KMS-11 (cell line): ENCODE measurements around the gene STK38L.

ENCODE experiments used
- H2AFZ ChIP-seq: fragments of 200-600 bp; sonication (generic); 2 replicates; pipeline ENCODE4 v1.6.1; 2016; ENCODE audit warnings: antibody characterized with exemption, mixed run types, low read depth
- H3K27ac ChIP-seq: fragments of 200-600 bp; sonication (generic); 2 replicates; pipeline ENCODE4 v1.6.1; 2016; ENCODE audit warnings: mild to moderate bottlenecking, mixed run types
- H3K27me3 ChIP-seq: fragments of 200-600 bp; sonication (generic); 2 replicates; pipeline ENCODE4 v1.6.1; 2017; ENCODE audit warnings: mild to moderate bottlenecking, low read depth, mixed run types, moderate library complexity; ENCODE audit not compliant: insufficient read depth
- H3K36me3 ChIP-seq: fragments of 200-600 bp; sonication (generic); 2 replicates; pipeline ENCODE4 v1.6.1; 2017; ENCODE audit warnings: mild to moderate bottlenecking, mixed run types; ENCODE audit not compliant: insufficient read depth
- H3K4me1 ChIP-seq: fragments of 200-600 bp; sonication (generic); 2 replicates; pipeline ENCODE4 v1.6.1; 2016; ENCODE audit warnings: mild to moderate bottlenecking, low read depth, mixed run types; ENCODE audit not compliant: poor library complexity, severe bottlenecking
- H3K4me2 ChIP-seq: fragments of 200-600 bp; sonication (generic); 2 replicates; pipeline ENCODE4 v1.7.0; 2016; ENCODE audit warnings: mild to moderate bottlenecking, mixed run types
- H3K4me3 ChIP-seq: fragments of 200-600 bp; sonication (generic); IDR thresholded peaks from 2 replicates; pipeline ENCODE4 v1.6.1; 2017; ENCODE audit warnings: low read depth, low read length, mixed read lengths; ENCODE audit not compliant: insufficient read depth
- H3K79me2 ChIP-seq: fragments of 200-600 bp; sonication (generic); 2 replicates; pipeline ENCODE4 v1.6.1; 2016; ENCODE audit warnings: low read depth, mixed run types; ENCODE audit not compliant: insufficient read depth
- H3K9ac ChIP-seq: fragments of 200-600 bp; sonication (generic); 2 replicates; pipeline ENCODE4 v1.6.1; 2016; ENCODE audit warnings: mild to moderate bottlenecking, mixed run types
- H4K20me1 ChIP-seq: fragments of 200-600 bp; sonication (generic); 2 replicates; pipeline ENCODE4 v1.6.1; 2016; ENCODE audit warnings: mild to moderate bottlenecking, mixed run types; ENCODE audit not compliant: insufficient read depth
- TF ChIP-seq, protein P1 (sequence below): fragments of 200-600 bp; sonication (generic); conservative IDR thresholded peaks from 2 replicates; pipeline ENCODE4 v1.6.1; 2017; ENCODE audit warnings: low read depth, mild to moderate bottlenecking, antibody characterized with exemption, low read length, moderate library complexity, mixed read lengths

Gene STK38L

DNA sequence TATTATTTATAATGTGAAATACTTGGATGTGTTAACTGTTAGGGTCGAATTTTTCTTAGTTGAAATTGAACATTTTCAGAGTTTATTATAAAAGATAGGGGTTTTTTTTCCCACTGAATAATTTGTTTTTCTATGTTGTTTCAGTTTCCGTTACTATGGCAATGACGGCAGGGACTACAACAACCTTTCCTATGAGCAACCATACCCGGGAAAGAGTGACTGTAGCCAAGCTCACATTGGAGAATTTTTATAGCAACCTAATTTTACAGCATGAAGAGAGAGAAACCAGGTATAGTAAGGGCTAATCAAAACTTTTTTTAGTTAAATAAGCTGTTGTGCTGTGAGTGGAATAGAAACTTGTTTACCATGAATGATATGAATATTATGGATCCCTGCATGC is 53.5 kb downstream of the STK38L start:
- no peak overlapping the region for H3K4me3 ChIP-seq
- H3K27me3 ChIP-seq = no peaks in the 10 kb centered on the region
- H3K79me2 ChIP-seq = no peaks in the 10 kb centered on the region
- H2AFZ ChIP-seq = no peak overlapping the region
- H3K4me2 ChIP-seq = no peak overlapping the region
- no peaks in the 10 kb centered on the region for H4K20me1 ChIP-seq
- H3K4me1 ChIP-seq = peaks cover 3% of the 10 kb centered on the region
- H3K36me3 ChIP-seq = no peaks in the 10 kb centered on the region
- H3K9ac ChIP-seq = no peak overlapping the region
- no peak overlapping the region for H3K27ac ChIP-seq
- TF ChIP-seq, protein P1, sequence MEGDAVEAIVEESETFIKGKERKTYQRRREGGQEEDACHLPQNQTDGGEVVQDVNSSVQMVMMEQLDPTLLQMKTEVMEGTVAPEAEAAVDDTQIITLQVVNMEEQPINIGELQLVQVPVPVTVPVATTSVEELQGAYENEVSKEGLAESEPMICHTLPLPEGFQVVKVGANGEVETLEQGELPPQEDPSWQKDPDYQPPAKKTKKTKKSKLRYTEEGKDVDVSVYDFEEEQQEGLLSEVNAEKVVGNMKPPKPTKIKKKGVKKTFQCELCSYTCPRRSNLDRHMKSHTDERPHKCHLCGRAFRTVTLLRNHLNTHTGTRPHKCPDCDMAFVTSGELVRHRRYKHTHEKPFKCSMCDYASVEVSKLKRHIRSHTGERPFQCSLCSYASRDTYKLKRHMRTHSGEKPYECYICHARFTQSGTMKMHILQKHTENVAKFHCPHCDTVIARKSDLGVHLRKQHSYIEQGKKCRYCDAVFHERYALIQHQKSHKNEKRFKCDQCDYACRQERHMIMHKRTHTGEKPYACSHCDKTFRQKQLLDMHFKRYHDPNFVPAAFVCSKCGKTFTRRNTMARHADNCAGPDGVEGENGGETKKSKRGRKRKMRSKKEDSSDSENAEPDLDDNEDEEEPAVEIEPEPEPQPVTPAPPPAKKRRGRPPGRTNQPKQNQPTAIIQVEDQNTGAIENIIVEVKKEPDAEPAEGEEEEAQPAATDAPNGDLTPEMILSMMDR = no peak

DNA sequence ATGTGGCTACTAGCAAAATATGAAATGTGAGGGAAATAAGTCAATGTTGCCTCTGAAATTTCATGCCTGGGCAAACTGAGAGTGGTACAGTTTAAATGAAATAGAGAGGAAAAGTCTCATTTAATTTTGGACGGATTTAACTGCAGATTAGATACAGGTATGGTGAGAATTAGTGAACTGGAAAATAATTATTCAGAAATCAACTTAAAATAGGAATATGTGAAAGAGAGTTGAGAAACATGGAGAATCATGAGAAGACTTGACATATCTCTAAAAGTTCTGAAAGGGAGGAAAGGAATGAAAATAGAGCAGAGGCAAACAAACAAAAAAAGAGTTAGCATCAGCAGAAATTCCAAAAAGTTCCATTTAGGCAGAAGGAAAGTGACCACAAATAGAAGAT is 55.0 kb downstream of the STK38L start:
- Histone ChIP-seq H3K27ac (no peak overlapping the region), H3K79me2 (no peaks in the 10 kb centered on the region), H3K9ac (no peak overlapping the region), H3K27me3 (no peaks in the 10 kb centered on the region), H3K4me3 (no peak overlapping the region), H3K36me3 (no peaks in the 10 kb centered on the region), H2AFZ (no peak overlapping the region), H3K4me2 (no peak overlapping the region), H4K20me1 (no peaks in the 10 kb centered on the region), H3K4me1 (peaks cover 3% of the 10 kb centered on the region)
- TF ChIP-seq, protein P1 = no peak

GRCh38 chr12:27300226-27300625 is 56.1 kb downstream of the STK38L start:
- no peak overlapping the region for H3K9ac ChIP-seq
- no peak overlapping the region for H2AFZ ChIP-seq
- no peaks in the 10 kb centered on the region for H3K27me3 ChIP-seq
- H3K4me1 ChIP-seq = peaks cover 12% of the 10 kb centered on the region
- H3K4me3 ChIP-seq = no peak overlapping the region
- H3K79me2 ChIP-seq = no peaks in the 10 kb centered on the region
- no peak overlapping the region for H3K27ac ChIP-seq
- no peak overlapping the region for H3K4me2 ChIP-seq
- TF ChIP-seq, protein P1 = no peak
- H4K20me1 ChIP-seq = no peaks in the 10 kb centered on the region
- H3K36me3 ChIP-seq = no peaks in the 10 kb centered on the region

DNA sequence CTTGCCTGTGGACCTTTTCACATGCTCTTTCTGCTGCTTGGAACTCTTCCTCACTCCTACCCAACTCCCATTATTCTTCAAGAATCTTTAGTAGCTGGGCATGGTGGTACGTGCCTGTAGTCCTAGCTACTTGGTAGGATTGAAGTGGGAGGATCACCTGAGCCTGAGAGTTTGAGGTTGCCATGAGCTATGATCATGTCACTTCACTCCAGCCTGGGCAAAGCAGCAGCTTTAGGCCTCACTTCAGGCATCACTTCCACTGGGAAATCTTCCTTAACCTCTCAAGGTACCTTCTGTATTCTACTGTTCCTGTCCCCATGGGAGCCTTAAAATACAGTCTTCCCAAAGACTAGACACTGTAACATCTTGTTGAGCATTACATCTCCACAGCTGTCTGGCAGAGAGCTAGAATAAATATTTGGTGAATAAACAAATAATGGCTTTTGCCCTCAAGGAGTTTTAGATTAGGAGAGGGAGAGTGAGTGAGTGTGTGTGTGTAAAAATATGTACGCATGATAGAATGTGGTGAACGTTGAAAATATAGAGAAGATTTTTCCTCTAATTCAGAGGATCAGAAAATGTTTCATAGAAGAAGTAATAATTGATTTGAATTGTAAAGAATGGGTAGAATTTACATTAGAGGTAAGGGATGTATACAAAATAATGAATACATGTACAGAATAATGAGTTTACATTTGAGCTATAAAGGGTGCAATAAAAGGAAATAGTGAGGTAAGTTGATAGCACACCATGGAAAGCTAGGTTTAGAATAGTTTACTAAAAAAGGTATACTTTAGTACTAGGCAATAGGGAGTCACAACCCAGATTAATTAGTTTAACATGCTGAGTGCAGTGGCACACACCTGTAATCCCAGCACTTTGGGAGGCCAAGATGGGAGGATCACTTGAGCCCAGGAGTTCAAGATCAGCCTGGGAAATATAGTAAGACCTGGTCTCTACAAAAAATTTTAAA is 59.3 kb downstream of the STK38L start:
- Histone ChIP-seq H2AFZ (no peak overlapping the region), H3K4me1 (peaks cover 37% of the 10 kb centered on the region), H3K4me3 (no peak overlapping the region), H4K20me1 (no peaks in the 10 kb centered on the region), H3K27me3 (no peaks in the 10 kb centered on the region), H3K4me2 (no peak overlapping the region), H3K27ac (no peak overlapping the region), H3K36me3 (no peaks in the 10 kb centered on the region; the same call in 1 of the 2 replicates), H3K79me2 (no peaks in the 10 kb centered on the region), H3K9ac (no peak overlapping the region)
- TF ChIP-seq, protein P1 = no peak
